Activated gamma-delta T cell treated with anti-CD3 and anti-CD28 coated beads, Interleukin-2, amount 50 U/mL, for 16 hours (primary cell): ENCODE results near the gene BCAR3.
"Not testable (repeated sequence)": the region's sequence is repeated elsewhere in the genome, so short reads cannot be mapped to it uniquely, and the experiment has no call there.

Experiments used
- DNase-seq: peaks from one replicate; pipeline ENCODE4 v3.0.0-alpha.2; 2020; ENCODE audit warnings: low read depth

The BCAR3 gene

GRCh38 chr1:93576746-93577145, 104.9 kb downstream of the BCAR3 start:
- DNase-seq: no peak

DNA sequence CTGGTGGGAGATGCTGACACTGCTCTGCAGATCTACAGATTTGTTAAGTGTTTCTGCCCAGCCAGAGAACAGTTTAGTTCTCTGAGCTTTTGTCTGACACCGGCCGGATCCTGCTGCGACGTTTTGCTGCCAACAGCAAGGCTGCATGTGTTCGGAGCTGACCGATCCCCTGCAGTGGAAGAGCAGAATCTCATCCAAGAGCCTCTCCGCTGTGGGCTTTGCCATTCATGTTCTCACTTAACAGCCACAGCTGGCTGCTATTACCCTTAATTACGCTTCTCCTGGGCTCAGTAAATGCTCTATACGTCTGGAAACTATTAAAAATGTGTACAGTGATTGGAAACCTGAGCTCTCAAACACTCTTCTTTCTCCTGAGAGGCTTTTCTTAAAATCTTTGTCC, 105.3 kb downstream of the BCAR3 start:
- DNase-seq: no peak

- DNase-seq: no peak
Measured at GRCh38 chr1:93575621-93576284, 105.9 kb downstream of the BCAR3 start.

DNA sequence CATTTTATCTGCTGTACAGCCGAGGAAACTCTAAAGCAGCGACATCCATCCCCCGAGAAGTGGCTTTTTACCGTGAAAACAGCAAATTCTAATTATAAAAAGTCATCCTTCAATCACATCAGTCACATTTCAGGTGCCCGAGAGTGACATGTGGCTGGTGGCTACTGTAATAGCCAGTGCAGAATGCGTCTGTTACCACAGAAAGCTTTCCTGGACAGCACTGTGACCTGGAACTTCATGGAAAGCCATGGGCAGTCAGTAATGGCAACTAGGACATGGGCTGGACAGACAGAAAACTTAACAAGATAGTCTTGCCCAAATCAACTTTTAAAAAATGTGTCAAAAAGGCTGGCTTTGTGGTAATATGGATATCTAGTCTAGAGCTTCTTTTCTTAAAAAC, 106.6 kb downstream of the BCAR3 start:
- no peak for DNase-seq

DNA sequence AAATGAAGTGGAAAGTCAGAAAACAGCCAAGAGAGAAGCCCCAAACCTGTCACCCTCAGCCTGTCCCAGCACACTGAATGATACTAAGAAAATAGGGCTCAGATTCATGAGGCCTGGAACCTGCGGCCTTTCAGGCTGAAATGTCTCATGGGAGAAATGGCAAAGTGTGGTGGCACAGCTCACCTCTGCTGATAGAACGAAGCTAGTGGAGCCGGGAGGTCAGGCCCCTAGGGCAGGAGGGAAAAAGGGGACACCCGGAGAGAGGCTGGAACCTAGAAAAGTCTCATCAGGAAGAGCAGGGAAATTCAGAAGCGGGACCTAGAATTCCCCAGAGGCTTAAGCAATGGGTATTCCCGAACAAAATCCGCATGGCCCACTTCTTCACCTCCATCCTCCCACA, 107.1 kb downstream of the BCAR3 start:
- no peak for DNase-seq

DNA sequence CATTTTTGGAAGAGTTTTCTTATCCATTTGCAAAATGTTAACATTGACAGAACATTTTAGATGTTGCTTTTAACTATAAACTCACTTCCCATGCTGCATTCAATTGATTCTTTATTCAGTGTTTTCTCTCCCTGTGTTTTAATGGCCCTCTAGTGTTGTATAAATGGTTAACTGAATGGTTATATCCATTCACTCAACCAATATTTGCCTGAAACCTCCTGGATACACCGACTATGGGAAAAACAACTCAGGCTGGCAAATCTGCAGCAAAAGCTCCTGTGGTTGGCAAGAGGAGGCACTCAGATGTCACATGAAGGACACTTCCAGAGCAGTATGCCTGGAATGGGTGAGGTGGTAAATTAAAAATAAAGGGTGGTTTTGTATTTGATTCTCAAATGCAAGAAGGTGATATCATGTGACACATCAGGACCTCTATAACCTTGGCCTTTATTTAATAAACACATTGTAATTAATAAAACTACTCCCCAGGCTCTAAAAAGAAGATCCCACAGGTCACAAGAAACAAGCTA, 107.6 kb downstream of the BCAR3 start:
- DNase-seq: no peak

- no peak for DNase-seq
Measured at GRCh38 chr1:93571623-93572310, 109.9 kb downstream of the BCAR3 start.

DNA sequence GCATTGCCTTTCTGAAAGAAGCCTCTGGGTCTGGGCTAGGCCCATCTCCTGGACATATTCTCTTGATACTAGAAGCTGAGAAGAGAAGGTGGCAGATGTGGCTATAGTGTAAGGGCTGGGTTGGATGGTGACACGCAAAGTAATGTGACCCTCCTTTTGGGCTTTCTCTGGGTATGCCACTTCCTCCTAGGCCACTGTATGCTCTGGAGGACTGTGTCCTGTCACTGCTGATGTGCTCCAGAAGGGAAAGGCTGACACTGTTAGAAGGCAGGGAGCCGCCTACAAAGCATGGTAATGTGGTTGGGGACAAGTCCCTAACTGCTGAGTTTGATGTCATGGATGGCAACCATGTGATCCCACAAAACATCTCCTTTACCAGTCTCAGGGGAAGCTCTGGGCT, 112.1 kb downstream of the BCAR3 start:
- no peak for DNase-seq

GRCh38 chr1:93567255-93567918, 114.2 kb downstream of the BCAR3 start:
- no peak for DNase-seq

GRCh38 chr1:93566227-93566626, 115.4 kb downstream of the BCAR3 start:
- DNase-seq: no peak

GRCh38 chr1:93565496-93566206, 116.0 kb downstream of the BCAR3 start:
- DNase-seq: no peak

DNA sequence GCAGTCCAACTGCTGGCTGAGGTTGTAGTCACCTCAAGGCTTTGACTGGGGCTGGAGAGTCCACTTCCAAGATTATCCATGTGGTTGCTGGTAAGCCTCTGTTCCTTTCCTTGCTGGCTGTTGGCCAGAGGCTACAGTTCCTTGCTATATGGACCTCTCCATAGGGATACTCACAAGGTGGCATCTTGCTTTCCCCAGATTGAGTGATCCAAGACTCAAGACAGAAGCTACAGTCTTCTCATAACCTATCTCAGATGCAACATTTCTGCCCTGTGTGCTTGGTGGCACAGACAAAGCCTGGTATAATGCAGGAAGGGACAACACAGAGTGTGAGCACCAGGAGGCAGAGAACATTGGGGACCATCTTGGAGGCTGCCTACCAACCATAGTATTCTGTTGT, 121.9 kb downstream of the BCAR3 start:
- DNase-seq: no peak

- no peak for DNase-seq
Measured at GRCh38 chr1:93559045-93559444, 122.6 kb downstream of the BCAR3 start.

DNA sequence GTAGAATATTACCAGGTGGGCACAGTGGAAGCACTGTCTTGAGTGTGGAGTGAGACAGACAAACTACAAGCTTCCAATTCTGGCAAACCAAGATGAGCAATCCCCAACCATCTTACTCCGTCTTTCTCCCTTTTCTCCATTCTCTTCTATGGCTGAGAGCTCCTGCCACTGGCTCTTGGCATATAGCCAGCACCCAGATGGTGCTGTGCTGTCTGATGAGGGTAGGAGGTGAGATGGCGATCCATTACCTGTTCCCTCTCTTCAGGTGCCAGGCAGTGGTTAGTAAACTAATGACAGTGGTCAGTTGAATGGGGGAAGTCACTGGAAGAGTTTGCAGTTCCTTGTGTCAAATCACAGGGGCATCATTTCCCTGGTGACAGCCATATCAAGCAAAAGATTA, 125.3 kb downstream of the BCAR3 start:
- DNase-seq: no peak

DNA sequence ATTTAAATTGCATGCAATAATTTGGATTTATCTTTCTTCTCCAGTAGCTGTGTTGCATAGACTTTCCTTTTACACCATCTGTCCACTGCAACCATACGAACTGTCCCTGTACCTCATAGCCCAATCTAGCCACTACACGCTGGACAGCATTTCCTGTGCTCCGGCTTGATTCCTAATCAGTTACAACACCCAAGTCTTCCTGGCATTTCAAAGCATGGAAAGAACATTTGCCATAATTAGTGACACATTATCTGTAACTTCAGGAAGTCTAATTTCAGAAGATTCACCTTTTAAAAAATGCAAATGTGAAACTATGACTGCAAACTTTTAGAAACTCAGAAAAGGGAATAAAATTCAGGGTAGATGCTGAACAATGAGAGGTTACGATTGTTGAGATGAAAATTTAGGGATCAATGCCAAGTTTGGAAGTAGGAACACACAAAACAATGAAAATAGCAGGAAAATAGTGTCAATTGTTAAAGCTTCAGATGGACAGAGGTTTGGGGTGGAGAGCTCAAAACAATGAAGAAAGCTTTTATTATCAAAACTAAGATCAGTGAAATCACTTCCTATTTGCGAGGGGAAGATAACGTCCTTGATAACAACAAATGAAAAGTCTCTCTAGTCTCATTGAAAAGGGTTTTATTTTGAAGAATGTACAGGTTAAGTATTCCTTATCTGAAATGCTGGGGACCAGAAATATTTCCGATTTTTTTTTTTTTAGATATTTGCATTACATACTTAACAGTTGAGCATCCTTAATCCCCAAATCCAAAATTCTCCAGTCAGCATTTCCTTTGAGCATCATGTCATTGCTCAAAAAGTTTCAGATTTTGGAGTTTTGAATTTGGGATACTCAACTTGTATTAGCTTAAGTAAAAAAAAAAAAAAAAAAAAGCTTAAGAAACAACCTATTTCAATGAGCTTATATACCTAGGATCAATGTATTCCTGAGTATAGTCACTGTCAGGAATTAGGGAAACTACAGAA, 126.5 kb downstream of the BCAR3 start:
- DNase-seq: no peak

DNA sequence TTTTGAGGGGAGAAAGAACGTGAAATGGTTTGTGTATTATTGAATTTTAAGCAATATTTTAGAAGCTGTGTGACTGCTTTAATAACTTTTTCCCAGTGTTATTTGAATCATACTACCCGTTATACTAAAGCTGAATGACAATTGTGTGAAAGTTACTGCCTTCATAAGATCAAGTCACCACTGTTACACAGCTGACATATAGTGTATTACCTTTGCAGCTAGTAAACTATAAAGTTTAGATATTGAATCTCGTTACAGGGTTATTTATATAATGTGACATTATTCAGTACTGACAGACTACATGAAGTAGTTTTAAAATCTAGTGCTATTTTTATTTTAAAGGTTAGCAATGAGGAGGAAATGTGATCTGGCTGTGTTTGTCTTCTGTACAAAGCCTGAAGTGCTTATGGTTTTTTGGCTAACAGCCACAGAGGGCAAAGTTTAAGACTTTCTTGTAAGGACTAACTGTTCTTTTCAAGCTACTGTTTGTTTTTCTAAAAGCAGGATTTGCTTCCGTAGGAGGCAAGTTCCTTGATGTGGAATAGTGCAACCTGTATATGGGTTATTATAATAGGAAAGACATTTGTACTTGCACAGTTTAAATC, 127.6 kb downstream of the BCAR3 start:
- DNase-seq: not testable (repeated sequence)

- no peak for DNase-seq
Measured at GRCh38 chr1:93552741-93553455, 128.7 kb downstream of the BCAR3 start.

- no peak for DNase-seq
Measured at GRCh38 chr1:93549811-93550210, 131.8 kb downstream of the BCAR3 start.

GRCh38 chr1:93549131-93549530, 132.5 kb downstream of the BCAR3 start:
- DNase-seq: no peak
